ENCODE results near the gene NDUFB1.

- peak; percentile 36 for TF ChIP-seq CTCF (IDR thresholded peaks at IDR 0.05; ENCODE audit: low read length)
- TF ChIP-seq EZH2 (optimal IDR thresholded peaks at IDR 0.05; ENCODE audit: low read depth, low read length), result no peak
Observed at GRCh38 chr14:92135269-92135668, 13.8 kb upstream of the NDUFB1 start.
